Measurements from ENCODE around the gene SP2.

SP2 gene

DNA sequence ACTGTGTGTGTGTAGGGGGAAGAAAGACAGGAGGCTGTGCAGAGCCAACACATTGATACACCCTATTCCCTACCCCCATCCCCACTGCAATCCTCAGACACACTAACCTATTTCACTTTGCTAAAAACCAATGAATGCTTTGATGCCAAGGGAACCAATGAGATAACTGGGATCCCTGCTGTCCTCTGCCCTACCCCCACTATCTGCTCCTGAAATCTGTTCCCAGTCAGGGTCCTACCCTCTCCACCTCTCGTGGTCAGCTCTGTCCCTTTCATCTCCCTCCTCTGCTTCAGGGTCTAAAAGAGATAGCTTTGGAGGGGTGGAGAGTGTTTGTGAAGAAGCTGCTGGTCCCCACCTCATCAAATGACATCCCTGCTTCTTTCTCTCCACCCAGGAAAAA is 26.0 kb upstream of the SP2 start:
- no peak for DNase-seq (ENCODE audit: low spot score)

DNA sequence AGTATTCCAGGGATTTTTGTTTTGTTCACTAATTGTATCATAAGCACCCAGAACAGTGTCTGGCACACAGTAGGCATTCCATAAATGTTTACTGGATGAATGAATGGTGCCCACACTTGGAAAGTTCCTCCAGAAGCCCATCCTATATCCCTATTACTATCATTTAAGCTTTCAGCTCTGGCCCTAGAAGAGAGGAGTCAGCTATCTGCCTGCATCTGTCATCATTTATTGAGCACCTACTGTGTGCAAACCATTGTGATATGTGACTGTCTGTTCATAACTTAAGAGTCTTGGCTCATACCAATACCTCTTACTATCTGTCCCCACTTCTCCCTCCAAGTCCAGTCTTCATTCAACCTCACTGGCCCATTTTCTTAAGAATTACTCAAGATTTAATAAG is 25.0 kb upstream of the SP2 start:
- no peak for DNase-seq (ENCODE audit: low spot score)

DNA sequence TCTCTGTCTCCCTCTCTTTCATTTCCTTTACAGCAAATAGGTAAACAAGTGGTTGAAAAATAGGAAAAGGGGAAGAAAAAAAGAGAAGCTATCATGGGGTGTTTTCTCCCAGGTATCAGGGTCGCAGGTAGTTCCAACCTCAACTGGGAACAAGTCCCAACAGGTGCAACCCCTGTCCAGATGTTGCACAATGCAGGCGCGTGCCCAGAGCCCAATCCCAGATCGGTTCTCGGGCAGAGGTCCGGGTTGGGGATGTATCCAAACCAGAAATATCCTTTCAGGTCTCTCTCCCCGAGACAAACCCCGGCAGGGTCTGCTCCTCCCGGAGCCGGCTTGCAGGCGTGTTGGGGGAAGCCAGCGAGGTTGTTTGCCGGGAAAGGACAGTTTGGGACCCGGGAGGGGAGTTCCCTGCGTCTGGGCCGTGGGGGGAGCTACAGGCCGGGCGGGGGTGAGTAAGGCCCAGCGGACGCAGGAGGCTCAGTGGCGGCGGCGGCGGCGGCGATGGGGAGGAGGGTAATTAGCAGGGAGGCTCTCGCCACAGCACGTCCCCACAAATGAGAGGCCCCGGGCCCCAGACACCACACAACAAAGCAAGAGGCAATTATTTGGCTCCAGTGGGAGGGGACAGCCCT is 23.9 kb upstream of the SP2 start:
- DNase-seq (ENCODE audit: low spot score): no peak

GRCh38 chr17:47872651-47873161 is 23.3 kb upstream of the SP2 start:
- no peak for DNase-seq (ENCODE audit: low spot score)

GRCh38 chr17:47873200-47874090 is 22.6 kb upstream of the SP2 start:
- DNase-seq (ENCODE audit: low spot score): no peak

- DNase-seq (ENCODE audit: low spot score): no peak
These were observed 20.7 kb upstream of the SP2 start for GRCh38 chr17:47875011-47875985.

DNA sequence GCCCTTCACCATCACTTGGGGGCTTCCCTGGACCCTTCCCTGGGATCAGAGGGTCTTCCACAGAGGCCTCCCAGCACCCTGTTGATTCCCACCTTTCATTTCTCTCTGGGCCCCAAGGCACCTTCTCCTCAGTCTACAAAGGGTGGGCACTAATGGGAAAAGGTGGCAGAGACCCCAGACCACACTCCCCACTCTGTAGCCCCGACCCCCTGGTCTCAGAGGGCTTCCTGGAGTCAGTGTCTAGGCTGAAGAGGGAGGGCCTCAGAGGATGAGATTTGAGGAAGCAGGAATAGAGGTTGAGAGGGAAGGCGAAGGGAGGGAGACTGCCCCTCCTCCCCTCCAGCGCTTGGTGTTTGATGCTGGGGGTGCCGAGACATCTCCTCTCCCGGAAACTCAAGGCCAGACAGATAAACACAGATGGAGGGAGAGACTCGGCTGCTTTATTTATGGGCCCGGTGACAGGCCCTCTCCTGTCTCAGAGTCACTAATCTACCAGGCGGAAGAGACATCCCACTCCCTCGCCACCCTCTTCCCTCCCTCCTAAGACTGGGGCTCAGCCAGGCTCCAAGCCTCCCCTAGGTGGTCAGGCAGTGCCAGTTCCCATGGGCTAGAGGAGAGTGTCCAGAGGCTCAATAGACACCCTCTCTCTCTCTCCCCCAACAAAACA is 18.5 kb upstream of the SP2 start:
- DNase-seq (ENCODE audit: low spot score): no peak

- DNase-seq (ENCODE audit: low spot score): no peak
These were observed 17.6 kb upstream of the SP2 start for GRCh38 chr17:47878203-47879027.

GRCh38 chr17:47879028-47879585 is 16.9 kb upstream of the SP2 start:
- peak; percentile 42 for DNase-seq (ENCODE audit: low spot score)

- no peak for DNase-seq (ENCODE audit: low spot score)
These were observed 16.1 kb upstream of the SP2 start for GRCh38 chr17:47879776-47880454.

DNA sequence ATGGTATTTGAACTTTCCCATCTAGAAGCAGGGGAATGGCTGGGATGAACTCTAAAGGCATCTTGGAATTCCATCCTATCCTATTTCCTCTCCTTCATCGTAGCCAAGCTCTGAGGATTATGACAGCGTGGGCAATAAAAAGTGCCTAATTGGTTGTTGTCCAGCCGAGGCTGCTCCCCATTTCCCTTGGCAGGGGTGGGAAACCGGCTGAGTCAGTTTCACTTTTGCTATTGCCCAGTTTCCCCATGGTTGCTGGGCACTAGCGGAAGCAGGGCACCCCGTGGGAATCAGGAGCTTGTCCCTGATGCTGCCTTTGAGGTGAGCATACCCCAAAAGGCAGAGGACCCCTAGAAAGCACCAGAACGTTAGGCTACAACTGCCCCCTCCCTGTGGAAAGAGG is 13.8 kb upstream of the SP2 start:
- peak; percentile 79 for DNase-seq (ENCODE audit: low spot score)

DNA sequence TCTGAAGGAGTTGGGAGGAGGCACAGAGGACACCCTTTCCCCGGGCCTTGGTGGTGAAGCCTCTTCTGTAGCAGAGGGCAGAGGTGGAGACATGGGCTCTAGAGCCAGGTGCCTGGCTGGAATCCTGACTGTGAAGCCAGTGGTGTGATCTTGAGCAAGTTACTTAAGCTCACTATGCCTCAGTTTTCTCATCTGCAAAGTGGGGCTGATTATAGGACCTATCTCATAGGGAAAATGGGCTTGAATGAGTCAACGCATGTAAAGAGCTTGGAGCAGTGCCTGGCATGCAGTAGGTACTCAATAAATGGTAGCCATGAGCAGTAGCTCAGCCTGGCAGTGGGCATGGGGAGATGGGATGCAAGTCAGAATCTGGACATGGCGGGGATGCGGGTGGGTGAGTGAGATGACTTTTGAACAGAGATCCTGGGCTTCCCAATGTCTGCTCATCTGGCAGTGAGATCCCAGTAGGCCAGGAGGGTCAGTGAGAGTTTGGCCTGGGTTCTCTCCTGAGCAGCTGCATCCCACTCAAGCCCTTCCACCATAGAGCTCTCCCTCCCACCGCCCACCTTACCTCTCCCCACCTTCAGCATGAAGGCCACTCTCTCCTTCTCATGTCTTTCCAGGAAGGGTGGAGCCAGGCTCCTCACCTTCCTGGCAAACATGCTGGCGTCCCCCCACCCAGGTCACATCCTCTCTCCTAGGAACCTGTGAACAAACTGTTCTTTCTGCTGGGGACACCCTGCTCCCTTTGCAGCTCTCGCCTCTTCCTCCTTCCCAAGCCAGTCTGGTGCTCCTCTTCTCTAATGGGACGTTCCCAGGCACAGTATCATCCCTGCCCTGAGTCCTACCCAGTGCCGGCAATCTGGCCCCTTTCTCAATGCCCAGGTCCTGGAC is 13.1 kb upstream of the SP2 start:
- no peak for DNase-seq (ENCODE audit: low spot score)

DNA sequence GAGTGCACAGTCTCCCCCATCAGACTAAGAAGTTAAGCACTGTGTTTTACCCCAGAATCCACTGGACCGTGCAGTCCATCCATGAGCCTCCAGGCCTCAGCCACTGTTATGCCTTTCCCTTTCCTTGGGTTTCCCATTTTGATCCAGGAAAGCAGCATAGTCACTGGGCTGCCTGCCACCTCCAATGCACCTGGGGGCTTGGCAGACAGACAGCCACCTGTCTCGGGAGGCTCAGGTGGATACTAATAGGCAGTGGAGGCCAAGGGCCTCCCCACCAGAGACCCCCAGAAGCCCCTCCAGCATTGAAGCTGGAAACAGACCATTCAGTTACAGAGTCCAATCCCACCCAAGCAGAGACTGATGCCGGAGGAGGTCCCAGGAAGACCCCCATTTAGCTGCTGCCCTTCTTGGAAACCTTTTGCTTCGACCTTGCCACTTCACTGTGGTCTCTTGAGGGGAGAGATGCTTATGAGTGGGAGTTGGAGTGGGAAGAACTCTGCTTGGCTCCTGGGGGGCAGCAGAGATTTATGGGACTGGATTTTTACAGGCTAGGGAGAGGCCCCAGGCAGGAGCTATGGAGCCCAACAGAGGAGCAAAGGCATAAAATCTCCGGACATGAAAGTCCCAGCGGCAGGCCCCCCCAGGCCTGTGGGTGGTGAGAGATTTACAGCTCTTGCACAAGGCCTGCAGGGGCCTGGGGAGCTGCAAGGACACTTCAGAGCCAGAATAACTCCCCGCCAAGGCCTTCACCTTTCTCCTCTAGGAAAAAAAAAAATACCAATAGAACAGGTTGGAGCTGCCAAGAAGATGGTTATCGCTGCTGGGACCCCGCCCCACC is 12.2 kb upstream of the SP2 start:
- no peak for DNase-seq (ENCODE audit: low spot score)

- no peak for DNase-seq (ENCODE audit: low spot score)
These were observed 11.7 kb upstream of the SP2 start for GRCh38 chr17:47884427-47884740.

GRCh38 chr17:47884905-47885730 is 10.9 kb upstream of the SP2 start:
- no peak for DNase-seq (ENCODE audit: low spot score)

- DNase-seq (ENCODE audit: low spot score): no peak
These were observed 7.7 kb upstream of the SP2 start for GRCh38 chr17:47888293-47888692.
